D721Med (cell line): ENCODE measurements around the gene BRAF.
A peak's percentile ranks its signal among the peaks of the same experiment; 100 is the strongest.

Experiments
- DNase-seq: peaks from one replicate; pipeline ENCODE4 v3.0.0; 2011; ENCODE audit warnings: low spot score; ENCODE audit not compliant: insufficient read length
- FAIRE-seq: peaks from 2 replicates; lab custom pipeline; 2011; peaks lifted over from hg19 to GRCh38; lab: Jason Lieb, UNC
- TF ChIP-seq, protein P1 (sequence below): IDR thresholded peaks from 2 replicates; pipeline ENCODE4 v1.5.1; 2012; ENCODE audit warnings: mild to moderate bottlenecking, control low read depth; ENCODE audit not compliant: insufficient read depth; ENCODE audit errors: missing control alignments

The BRAF gene

DNA sequence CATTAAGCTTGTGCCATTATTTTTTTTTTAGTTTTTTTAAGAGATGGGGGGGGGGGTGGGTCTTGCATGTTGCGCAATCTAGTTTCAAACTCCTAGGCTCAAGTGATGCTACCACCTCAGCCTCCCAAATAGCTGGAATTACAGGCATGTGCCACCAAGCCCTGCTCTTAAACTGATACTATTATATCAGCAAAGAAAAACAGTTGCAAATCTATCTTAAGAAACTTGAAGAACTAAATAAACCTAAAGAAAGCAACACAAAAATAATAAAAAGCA, 47.5 kb downstream of the BRAF start:
- no peak for FAIRE-seq
- TF ChIP-seq, protein P1, sequence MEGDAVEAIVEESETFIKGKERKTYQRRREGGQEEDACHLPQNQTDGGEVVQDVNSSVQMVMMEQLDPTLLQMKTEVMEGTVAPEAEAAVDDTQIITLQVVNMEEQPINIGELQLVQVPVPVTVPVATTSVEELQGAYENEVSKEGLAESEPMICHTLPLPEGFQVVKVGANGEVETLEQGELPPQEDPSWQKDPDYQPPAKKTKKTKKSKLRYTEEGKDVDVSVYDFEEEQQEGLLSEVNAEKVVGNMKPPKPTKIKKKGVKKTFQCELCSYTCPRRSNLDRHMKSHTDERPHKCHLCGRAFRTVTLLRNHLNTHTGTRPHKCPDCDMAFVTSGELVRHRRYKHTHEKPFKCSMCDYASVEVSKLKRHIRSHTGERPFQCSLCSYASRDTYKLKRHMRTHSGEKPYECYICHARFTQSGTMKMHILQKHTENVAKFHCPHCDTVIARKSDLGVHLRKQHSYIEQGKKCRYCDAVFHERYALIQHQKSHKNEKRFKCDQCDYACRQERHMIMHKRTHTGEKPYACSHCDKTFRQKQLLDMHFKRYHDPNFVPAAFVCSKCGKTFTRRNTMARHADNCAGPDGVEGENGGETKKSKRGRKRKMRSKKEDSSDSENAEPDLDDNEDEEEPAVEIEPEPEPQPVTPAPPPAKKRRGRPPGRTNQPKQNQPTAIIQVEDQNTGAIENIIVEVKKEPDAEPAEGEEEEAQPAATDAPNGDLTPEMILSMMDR: no peak
- DNase-seq: no peak

DNA sequence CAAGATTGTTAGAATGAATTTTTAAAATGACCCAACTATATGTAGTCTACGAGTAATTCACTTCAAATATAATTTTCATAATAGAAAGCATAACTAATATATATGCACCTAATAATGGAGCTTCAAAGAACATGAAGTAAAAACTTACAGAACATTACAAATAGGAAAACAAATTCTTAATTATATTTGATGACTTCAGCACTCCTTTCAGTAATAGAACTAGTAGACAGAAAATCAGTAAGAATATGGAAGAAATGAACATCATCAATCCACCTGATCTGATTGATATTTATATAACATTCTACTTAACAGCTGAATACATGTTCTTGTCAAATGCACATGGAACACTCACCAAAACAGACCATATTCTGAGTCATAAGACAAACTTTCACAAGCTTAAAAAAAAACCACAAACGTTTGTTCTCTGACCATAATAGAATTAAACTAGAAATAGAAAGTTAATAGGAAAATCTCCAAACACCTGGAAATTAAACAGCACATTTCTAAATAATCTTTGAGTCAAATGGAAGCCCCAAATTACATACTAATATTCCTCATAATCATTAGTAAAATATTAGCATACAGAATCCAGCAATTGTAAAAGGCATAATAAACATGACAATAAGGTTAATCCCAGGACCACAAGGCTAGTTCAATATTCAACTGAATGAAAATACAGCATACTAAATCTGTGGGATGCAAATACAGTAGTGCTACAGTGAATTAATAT, 48.0 kb downstream of the BRAF start:
- no peak for DNase-seq
- no peak for FAIRE-seq
- TF ChIP-seq, protein P1: no peak

DNA sequence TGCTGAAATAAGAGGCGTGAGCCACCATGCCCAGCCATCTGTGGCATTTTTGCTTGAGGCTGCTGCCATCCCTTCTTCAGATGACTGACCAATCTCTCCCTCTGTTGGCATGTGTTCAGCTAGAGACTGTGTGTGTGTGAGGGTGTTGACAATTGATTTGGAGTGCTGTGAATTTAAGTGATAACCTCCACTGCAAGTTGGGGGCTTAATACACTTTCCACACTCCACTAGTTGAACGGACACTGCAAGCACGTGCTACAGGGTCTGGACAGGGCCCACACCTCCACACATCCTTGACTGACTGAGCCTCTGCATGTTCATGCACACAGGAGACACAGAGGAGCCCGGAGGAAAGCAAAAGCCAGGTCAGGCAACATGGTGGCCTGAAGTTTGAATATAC, 51.3 kb downstream of the BRAF start:
- no peak for FAIRE-seq
- TF ChIP-seq, protein P1: no peak

DNA sequence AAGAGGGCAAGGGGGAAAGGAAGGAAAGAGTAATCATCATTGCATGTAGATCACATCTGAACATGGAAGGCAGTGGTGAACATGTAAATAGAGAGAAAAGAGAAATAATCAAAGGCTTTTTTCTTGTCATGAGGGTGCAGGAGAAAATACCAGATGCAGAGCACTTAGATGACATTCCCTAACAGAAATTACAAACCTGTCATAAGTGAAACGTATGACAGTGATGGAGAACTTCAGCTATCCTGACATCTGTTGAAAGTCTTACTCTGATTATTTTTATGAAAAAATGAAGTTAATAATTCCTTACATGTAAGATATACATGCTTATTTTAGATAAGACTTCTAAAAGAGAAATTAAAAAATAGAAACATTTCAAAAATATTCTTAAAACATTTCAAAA, 54.7 kb downstream of the BRAF start:
- FAIRE-seq (no peak), DNase-seq (no peak)
- TF ChIP-seq, protein P1: no peak

More for the DNA sequence above, 51.3 kb downstream of the BRAF start:
- no peak for DNase-seq

DNA sequence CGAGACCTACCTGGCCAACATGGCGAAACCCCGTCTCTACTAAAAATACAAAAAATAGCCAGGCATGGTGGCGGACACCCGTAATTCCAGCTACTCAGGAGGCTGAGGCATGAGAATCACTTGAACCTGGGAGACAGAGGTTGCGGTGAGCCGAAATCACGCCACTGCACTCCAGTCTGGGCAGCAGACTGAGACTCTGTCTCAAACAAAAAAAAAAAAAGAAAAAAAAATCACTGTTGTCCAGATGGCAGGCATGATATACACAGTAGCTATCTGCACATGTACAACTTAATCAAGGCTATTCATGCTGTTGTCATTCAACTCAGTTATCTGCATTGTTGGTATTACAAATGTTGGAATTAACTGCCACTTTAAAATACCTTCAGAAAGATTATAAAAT, 55.3 kb downstream of the BRAF start:
- no peak for FAIRE-seq
- DNase-seq: no peak
- TF ChIP-seq, protein P1: no peak

DNA sequence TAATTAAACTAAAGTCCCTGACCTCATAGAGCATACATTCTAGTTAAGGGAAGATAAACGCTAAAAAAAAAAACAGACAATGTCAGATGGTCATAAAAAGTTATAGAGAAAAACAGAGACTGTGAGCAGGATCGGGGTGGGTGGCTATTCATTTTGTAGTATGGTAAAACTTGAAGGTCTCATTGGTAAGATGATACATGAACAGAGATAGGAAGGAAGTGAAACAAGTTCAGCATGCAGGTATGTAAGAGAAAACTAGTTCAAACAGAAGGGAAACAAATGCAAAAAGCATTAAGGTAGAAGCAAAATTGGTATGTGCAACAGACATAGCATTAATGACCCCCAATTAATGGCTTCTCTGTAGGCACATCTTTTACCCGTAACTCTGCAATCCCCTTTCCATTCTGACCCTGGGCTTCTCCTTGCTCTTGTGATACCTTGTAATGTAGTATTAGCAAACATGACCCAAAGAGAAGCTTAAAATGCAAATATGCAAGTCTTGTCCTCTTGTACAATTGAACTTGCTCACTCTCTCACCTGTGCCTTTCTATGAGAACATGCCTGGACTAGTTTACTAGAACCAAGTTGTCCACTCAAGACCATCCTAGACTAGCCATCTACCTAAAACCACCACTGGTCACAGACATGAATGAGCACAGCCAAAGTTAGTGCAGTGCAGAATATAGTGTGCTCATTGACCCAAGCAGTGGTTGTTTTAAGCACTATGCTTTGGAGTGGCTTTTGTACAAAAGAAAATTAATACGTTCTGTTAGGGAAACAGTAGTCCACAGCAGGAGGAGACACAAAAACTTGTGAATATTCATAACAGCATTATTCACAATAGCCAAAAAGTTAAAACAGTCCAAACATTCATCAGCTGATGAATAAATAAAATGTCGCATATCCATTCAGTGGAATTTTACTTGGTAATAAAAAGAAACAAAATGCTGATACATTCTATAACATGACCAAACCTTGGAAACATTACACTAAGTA, 57.0 kb downstream of the BRAF start:
- DNase-seq: no peak
- peak; percentile 56 for FAIRE-seq
- TF ChIP-seq, protein P1: no peak

DNA sequence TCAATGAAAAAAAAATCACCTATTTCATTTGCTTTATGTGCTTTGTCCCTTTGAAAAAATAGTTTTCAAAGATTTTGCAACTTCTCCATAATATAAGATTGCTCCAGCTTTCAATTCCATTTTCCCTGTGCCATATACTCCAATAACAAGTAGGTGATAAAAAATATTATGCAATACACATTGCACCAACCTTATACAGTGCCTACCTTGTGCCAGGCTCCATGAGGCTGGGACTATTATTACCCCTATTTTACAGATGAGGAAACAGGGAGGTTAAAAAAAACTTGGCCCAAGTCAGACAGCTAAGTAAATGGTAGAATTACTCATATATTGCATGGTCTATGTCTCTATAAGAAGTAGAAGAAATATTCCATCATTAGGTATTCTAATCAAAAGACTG, 57.8 kb downstream of the BRAF start:
- TF ChIP-seq, protein P1: no peak
- FAIRE-seq (peak; percentile 51), DNase-seq (no peak)
